Spleen (tissue), 7 donors: ENCODE data around the gene AOC2.

ENCODE experiments used
- POLR2A ChIP-seq, 3 donors: fragments of 450-650 bp; IDR thresholded peaks; one replicate each; pipeline ENCODE4 v1.5.1; 2017; ENCODE audit warnings: antibody characterized with exemption in 3 of 3, mild to moderate bottlenecking in 1 of 3
- POLR2AphosphoS5 ChIP-seq, 3 donors: sonication (generic); formaldehyde crosslinking; IDR thresholded peaks; one replicate each; pipeline ENCODE4 v1.5.1; 2017; ENCODE audit warnings: antibody characterized with exemption in 3 of 3
- TF ChIP-seq, protein P1 (sequence below), 11 experiments: fragments of 200-600 bp in 7 of 11; fragments of 450-650 bp in 4 of 11; sonication (generic) in 4 of 11; IDR thresholded peaks in 8 of 11; conservative IDR thresholded peaks in 3 of 11; 1 replicate in 7 of 11; 2 replicates in 4 of 11; pipeline versions ENCODE4 v1.4.0 to v1.8.0; 2016 to 2021; ENCODE audit warnings: antibody characterized with exemption in 11 of 11, inconsistent platforms in 4 of 11, mild to moderate bottlenecking in 1 of 11
- donor health status: DM: no; HTN: no; CAD: no; lungs with moderate emphysema.
- donor health status: DM: no; HTN: no; CAD: no.
- donor health status: DM: no; HTN: no; CAD: no.

DNA sequence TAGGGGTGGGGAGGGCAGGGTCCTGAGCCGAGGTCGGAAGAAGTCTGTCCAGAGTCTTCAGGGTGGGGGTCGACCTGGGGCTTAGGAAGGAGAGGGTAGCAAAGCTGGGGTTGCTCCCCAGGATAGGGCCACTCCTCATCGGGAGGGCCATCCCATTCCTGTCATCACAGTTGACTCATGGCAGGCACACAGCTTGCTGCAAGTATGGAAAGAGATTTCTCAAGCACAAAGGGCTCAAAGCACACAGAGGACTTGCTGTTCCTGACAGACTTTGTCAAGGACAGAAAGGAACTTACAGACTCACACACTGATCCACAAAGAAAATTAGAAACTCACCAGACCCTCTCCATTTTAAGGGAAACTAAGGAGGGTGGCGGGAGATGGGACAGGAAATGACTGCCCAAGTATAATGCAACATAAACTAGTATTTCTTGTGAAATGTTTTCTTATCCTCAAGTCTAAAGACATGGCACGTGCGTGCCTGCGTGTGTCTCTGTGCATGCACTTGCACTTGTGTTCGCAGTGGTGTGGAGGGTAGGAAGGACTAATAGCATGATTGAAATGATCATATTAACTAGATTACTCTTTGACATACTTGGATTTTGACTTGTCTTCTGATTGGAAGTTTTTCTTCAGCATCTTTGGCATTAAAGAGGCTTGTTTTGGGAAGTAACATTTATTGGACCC, 2.4 kb downstream of the AOC2 start:
- TF ChIP-seq, protein P1, sequence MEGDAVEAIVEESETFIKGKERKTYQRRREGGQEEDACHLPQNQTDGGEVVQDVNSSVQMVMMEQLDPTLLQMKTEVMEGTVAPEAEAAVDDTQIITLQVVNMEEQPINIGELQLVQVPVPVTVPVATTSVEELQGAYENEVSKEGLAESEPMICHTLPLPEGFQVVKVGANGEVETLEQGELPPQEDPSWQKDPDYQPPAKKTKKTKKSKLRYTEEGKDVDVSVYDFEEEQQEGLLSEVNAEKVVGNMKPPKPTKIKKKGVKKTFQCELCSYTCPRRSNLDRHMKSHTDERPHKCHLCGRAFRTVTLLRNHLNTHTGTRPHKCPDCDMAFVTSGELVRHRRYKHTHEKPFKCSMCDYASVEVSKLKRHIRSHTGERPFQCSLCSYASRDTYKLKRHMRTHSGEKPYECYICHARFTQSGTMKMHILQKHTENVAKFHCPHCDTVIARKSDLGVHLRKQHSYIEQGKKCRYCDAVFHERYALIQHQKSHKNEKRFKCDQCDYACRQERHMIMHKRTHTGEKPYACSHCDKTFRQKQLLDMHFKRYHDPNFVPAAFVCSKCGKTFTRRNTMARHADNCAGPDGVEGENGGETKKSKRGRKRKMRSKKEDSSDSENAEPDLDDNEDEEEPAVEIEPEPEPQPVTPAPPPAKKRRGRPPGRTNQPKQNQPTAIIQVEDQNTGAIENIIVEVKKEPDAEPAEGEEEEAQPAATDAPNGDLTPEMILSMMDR (IDR thresholded peaks at IDR 0.05 in 8 of 11, conservative IDR thresholded peaks at IDR 0.05 in 3 of 11) = no peak
- TF ChIP-seq POLR2AphosphoS5 (IDR thresholded peaks at IDR 0.05) (no peak), POLR2A (IDR thresholded peaks at IDR 0.05) (no peak)
